Tibial nerve (tissue), 4 donors: ENCODE results near the gene WFDC1. TPM values are rescaled to one million over a fixed set of nuclear protein-coding genes. Genes with fewer than 3 reads are reported as not detected.

ENCODE experiments used
- DNase-seq, 2 donors: peaks; one replicate each; pipeline ENCODE4 v3.0.0-alpha.2; 2019; ENCODE audit warnings: low spot score in 2 of 2
- H3K27ac ChIP-seq, 4 donors: fragments of 200-600 bp; sonication (generic) in 3 of 4; one replicate each; pipeline ENCODE4 v1.5.1; 2017 to 2019; ENCODE audit warnings: mild to moderate bottlenecking in 1 of 4
- H3K27me3 ChIP-seq, 2 donors: fragments of 200-600 bp; sonication (generic) in 1 of 2; one replicate each; pipeline versions ENCODE4 v1.5.1 to v1.6.0; 2017 to 2019
- H3K36me3 ChIP-seq, 3 donors: fragments of 200-600 bp; sonication (generic); one replicate each; pipeline ENCODE4 v1.5.1; 2018 to 2019
- H3K4me1 ChIP-seq, 4 donors: fragments of 200-600 bp; sonication (generic) in 3 of 4; one replicate each; pipeline ENCODE4 v1.5.1; 2017 to 2019
- H3K4me3 ChIP-seq, 4 donors: fragments of 200-600 bp; sonication (generic) in 3 of 4; one replicate each; pipeline ENCODE4 v1.5.1; 2017 to 2019; ENCODE audit warnings: mild to moderate bottlenecking in 1 of 4, moderate library complexity in 1 of 4
- H3K9me3 ChIP-seq, 4 donors: fragments of 200-600 bp; sonication (generic) in 3 of 4; one replicate each; pipeline ENCODE4 v1.5.1; 2017 to 2019
- EP300 ChIP-seq, 2 donors: sonication (generic); formaldehyde crosslinking; IDR thresholded peaks; one replicate each; pipeline ENCODE4 v1.6.1; 2017; ENCODE audit warnings: antibody characterized with exemption in 2 of 2, mild to moderate bottlenecking in 1 of 2
- POLR2A ChIP-seq, 2 donors: fragments of 450-650 bp; IDR thresholded peaks; one replicate each; pipeline ENCODE4 v1.6.1; 2017; ENCODE audit warnings: antibody characterized with exemption in 2 of 2, mild to moderate bottlenecking in 2 of 2, moderate library complexity in 2 of 2
- WGBS, 2 donors: methylation state at CpG; one replicate each; pipeline ENCODE4 v1.1.5; 2018; 5-methylcytosine and 5-hydroxymethylcytosine counted together
- total RNA-seq, 4 donors: library from RNA; depleted of rRNA; stranded (reverse); fragments of >200 nt; gene quantifications; one replicate each; pipeline ENCODE4 v1.1.0, GENCODE V29; 2016
- TF ChIP-seq, protein P1 (sequence below), 5 experiments: fragments of 200-600 bp in 3 of 5; fragments of 450-650 bp in 2 of 5; sonication (generic) in 3 of 5; IDR thresholded peaks; one replicate each; pipeline ENCODE4 v1.5.1; 2016 to 2019; ENCODE audit warnings: antibody characterized with exemption in 5 of 5, mild to moderate bottlenecking in 3 of 5, moderate library complexity in 2 of 5

The WFDC1 gene
- total RNA-seq, 4 donors from 2014 or later: 3.5 to 4.6 (median 4.2) TPM

DNA sequence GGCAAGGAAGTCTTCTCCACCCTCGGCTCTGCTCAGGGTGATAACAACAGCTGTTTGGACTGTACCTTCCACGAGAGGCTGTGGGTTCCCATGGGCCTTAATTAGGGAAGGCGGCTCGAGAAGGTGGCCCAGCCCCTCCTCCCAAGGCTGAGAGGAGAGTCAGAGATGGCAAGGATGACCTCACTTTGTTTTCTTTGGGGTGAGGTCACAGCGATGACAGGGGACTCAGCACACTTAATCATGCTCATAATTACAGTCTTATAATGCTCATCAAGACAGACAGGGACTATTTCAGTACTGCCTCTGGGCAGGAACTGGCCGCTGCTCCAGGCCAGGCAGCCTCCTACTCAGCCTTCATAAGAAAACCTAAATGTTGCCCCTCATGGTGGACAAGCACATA is 19.7 kb downstream of the WFDC1 start:
- no peak for DNase-seq
- no peak overlapping the region for H3K27ac ChIP-seq
- no peak overlapping the region for H3K4me3 ChIP-seq
- H3K9me3 ChIP-seq: peaks cover 0 to 8% (median 0%) of the 10 kb centered on the region in 4 donors
- H3K36me3 ChIP-seq: peaks cover 0 to 5% (median 0%) of the 10 kb centered on the region in 3 donors
- H3K4me1 ChIP-seq: peaks cover 0 to 7% (median 0%) of the 10 kb centered on the region in 4 donors
- H3K27me3 ChIP-seq: peaks cover 0 to 28% of the 10 kb centered on the region in 2 donors
- 53 to 57% methylated on average over 6 of the region's 6 CpGs for WGBS, 2 donors
- no peak for TF ChIP-seq POLR2A (IDR thresholded peaks at IDR 0.05)
- TF ChIP-seq, protein P1, sequence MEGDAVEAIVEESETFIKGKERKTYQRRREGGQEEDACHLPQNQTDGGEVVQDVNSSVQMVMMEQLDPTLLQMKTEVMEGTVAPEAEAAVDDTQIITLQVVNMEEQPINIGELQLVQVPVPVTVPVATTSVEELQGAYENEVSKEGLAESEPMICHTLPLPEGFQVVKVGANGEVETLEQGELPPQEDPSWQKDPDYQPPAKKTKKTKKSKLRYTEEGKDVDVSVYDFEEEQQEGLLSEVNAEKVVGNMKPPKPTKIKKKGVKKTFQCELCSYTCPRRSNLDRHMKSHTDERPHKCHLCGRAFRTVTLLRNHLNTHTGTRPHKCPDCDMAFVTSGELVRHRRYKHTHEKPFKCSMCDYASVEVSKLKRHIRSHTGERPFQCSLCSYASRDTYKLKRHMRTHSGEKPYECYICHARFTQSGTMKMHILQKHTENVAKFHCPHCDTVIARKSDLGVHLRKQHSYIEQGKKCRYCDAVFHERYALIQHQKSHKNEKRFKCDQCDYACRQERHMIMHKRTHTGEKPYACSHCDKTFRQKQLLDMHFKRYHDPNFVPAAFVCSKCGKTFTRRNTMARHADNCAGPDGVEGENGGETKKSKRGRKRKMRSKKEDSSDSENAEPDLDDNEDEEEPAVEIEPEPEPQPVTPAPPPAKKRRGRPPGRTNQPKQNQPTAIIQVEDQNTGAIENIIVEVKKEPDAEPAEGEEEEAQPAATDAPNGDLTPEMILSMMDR (IDR thresholded peaks at IDR 0.05): no peak
- TF ChIP-seq EP300 (IDR thresholded peaks at IDR 0.05): no peak

DNA sequence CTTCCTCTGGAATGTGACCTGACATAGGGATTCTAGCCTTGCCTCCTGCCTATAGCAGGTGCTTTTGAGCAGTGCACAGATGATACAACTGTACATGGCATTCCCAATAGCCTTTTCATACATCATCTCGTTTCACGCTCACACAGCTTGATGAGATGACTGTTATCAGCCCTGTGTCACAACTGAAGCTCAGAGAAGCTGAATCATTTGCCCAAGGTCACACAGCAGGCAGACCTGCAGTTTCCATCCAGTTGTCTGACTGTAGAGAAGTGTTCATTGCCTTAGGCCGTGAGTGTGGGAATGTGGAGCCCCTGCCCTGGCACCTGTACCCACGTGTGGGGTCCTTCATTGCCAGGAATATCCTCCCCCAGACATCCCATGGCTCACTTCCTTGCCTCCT is 20.1 kb downstream of the WFDC1 start:
- 74 to 76% methylated on average over 4 of the region's 4 CpGs for WGBS, 2 donors
- peaks cover 0 to 5% (median 0%) of the 10 kb centered on the region in 4 donors for H3K4me1 ChIP-seq
- no peak overlapping the region for H3K27ac ChIP-seq
- no peak for DNase-seq
- peaks cover 0 to 28% of the 10 kb centered on the region in 2 donors for H3K27me3 ChIP-seq
- no peak for TF ChIP-seq EP300 (IDR thresholded peaks at IDR 0.05)
- TF ChIP-seq, protein P1 (IDR thresholded peaks at IDR 0.05): no peak
- no peak for TF ChIP-seq POLR2A (IDR thresholded peaks at IDR 0.05)
- no peak overlapping the region for H3K4me3 ChIP-seq
- peaks cover 0 to 5% (median 0%) of the 10 kb centered on the region in 3 donors for H3K36me3 ChIP-seq
- H3K9me3 ChIP-seq: peaks cover 0 to 8% (median 0%) of the 10 kb centered on the region in 4 donors

GRCh38 chr16:84315422-84315821 is 20.7 kb downstream of the WFDC1 start:
- Histone ChIP-seq H3K36me3 (peaks cover 0 to 5% (median 0%) of the 10 kb centered on the region in 3 donors), H3K27ac (no peak overlapping the region), H3K4me3 (no peak overlapping the region), H3K9me3 (peaks cover 0 to 8% (median 0%) of the 10 kb centered on the region in 4 donors), H3K4me1 (peaks cover 0 to 5% (median 0%) of the 10 kb centered on the region in 4 donors), H3K27me3 (peaks cover 0 to 28% of the 10 kb centered on the region in 2 donors)
- 63 to 64% methylated on average over 5 of the region's 5 CpGs for WGBS, 2 donors
- TF ChIP-seq, protein P1 (IDR thresholded peaks at IDR 0.05): no peak
- TF ChIP-seq POLR2A (IDR thresholded peaks at IDR 0.05) (no peak), EP300 (IDR thresholded peaks at IDR 0.05) (no peak)
- DNase-seq: no peak

DNA sequence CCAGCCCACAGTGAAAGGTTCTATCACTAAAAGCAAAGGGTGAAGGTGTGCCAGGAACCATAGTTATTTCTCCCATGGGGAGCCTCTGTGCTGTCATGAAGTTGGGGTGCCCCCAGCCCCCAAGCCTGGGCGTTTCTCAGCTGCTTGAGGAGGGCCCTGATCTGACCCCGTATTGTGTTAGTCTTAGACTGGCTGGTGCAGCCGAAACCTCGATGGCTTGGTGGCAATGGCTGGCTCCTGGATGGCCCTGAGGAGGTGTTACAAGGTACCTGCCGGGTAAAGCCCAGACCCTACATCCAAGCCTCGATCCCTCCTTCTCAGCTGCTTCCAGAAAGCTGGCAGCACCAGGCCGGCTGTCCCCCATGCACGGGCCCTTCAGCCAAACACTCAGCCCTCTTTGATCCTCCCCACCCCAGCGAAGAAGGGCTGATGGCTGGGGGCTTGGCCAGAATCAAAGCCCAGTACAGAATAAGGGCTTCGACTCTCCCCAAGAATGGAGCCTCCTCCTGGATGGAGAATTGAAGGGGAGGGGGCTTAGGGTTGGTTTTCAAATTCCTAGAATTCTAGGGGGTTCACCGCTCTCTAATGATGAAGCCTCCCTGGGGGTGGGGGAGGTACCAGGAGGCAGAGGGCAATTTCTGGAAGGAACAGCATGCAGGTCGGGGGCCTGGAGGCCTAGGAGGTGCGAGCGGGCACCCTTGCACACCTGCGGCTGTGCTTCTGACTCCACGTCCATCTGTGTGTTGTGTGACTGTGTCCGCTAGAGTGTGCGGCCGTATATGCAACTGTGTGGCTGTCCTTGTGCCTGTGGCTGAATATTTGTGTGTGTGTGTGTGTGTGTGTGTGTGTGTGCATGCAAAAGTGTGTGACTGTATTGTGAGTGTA is 23.7 kb downstream of the WFDC1 start:
- Histone ChIP-seq H3K27ac (no peak overlapping the region), H3K4me1 (no peaks in the 10 kb centered on the region), H3K27me3 (peaks cover 0 to 3% of the 10 kb centered on the region in 2 donors), H3K36me3 (peaks cover 0 to 5% (median 0%) of the 10 kb centered on the region in 3 donors), H3K9me3 (peaks cover 0 to 8% (median 0%) of the 10 kb centered on the region in 4 donors), H3K4me3 (no peak overlapping the region)
- WGBS, 2 donors: 82 to 83% methylated on average over 13 to 18 of the region's 19 CpGs
- no peak for DNase-seq
- TF ChIP-seq, protein P1 (IDR thresholded peaks at IDR 0.05): no peak
- TF ChIP-seq EP300 (IDR thresholded peaks at IDR 0.05) (no peak), POLR2A (IDR thresholded peaks at IDR 0.05) (no peak)
